Thoracic aorta (tissue), 2 donors: ENCODE results near the gene SLC6A9. TPM values are rescaled to one million over a fixed set of nuclear protein-coding genes. Genes with fewer than 3 reads are reported as not detected.

Source experiments
- ATAC-seq: fragments of 150-250 bp; one replicate; pipeline ENCODE4 v1.8.0; 2017; ENCODE audit warnings: low read depth; ENCODE audit not compliant: insufficient number of reproducible peaks, low FRiP score
- DNase-seq: peaks from one replicate; pipeline ENCODE4 v3.0.0-alpha.2; 2020; ENCODE audit warnings: low spot score
- H3K27ac ChIP-seq, 2 donors: fragments of 200-600 bp; sonication (generic); 1 replicate in 1 of 2; 2 replicates in 1 of 2; pipeline ENCODE4 v1.5.1; 2016; ENCODE audit warnings: mild to moderate bottlenecking in 2 of 2, moderate library complexity in 2 of 2
- H3K27me3 ChIP-seq: fragments of 200-600 bp; sonication (generic); replicated peaks from 2 replicates; pipeline ENCODE4 v1.6.0; 2016; ENCODE audit warnings: mild to moderate bottlenecking; ENCODE audit not compliant: insufficient read depth
- H3K36me3 ChIP-seq: fragments of 200-600 bp; sonication (generic); one replicate; pipeline ENCODE4 v1.5.1; 2016
- H3K4me1 ChIP-seq, 2 donors: fragments of 200-600 bp; sonication (generic); 1 replicate in 1 of 2; 2 replicates in 1 of 2; pipeline versions ENCODE4 v1.5.1 to v1.6.0; 2016; ENCODE audit warnings: low read depth in 2 of 2, mild to moderate bottlenecking in 1 of 2; ENCODE audit not compliant: control insufficient read depth in 1 of 2
- H3K4me3 ChIP-seq: fragments of 200-600 bp; sonication (generic); 2 replicates; pipeline ENCODE4 v1.5.1; 2016; ENCODE audit warnings: mild to moderate bottlenecking
- H3K9me3 ChIP-seq: fragments of 200-600 bp; sonication (generic); 2 replicates; pipeline ENCODE4 v1.5.1; 2016
- total RNA-seq, 2 donors: library from RNA; depleted of rRNA; stranded (reverse); fragments of >200 nt; gene quantifications; one replicate each; pipeline versions ENCODE4 v1.1.0 to v1.2.3, GENCODE V29; 2016
- TF ChIP-seq, protein P1 (sequence below): fragments of 200-600 bp; sonication (generic); IDR thresholded peaks from one replicate; pipeline ENCODE4 v1.5.1; 2019; ENCODE audit warnings: antibody characterized with exemption

SLC6A9 gene
- total RNA-seq, 2 donors from 2014 or later = 15.0 to 26.8 TPM

DNA sequence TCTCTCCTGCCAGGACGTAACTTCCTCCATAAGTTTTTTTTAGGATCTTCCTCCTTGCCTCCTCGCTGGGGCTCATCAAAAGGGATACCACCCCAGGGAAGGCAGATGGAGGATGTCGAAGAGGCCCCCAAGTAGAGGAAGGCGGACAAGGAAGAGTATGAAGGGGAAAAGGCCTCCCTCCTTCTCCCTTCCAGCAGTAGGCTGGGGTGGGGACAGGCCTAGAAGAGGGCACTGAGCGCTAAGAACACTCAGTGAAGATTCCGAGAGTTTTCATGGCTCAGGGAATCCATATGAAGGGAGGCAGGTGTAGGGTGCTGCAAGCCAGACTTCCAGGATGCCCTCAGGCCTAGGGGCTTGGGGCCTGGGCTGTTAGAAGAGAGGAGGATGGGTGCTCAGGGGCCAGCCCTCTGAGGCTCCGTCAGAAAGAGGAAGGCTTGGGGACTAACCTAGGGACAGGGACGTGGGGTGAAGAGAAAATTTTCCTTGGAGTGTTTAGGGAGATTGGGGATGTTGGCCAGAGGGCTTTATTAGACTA, 1.8 kb upstream of the SLC6A9 start:
- TF ChIP-seq, protein P1, sequence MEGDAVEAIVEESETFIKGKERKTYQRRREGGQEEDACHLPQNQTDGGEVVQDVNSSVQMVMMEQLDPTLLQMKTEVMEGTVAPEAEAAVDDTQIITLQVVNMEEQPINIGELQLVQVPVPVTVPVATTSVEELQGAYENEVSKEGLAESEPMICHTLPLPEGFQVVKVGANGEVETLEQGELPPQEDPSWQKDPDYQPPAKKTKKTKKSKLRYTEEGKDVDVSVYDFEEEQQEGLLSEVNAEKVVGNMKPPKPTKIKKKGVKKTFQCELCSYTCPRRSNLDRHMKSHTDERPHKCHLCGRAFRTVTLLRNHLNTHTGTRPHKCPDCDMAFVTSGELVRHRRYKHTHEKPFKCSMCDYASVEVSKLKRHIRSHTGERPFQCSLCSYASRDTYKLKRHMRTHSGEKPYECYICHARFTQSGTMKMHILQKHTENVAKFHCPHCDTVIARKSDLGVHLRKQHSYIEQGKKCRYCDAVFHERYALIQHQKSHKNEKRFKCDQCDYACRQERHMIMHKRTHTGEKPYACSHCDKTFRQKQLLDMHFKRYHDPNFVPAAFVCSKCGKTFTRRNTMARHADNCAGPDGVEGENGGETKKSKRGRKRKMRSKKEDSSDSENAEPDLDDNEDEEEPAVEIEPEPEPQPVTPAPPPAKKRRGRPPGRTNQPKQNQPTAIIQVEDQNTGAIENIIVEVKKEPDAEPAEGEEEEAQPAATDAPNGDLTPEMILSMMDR = no peak
- Histone ChIP-seq H3K4me1 (peaks cover 25 to 45% of the 10 kb centered on the region in 2 donors), H3K27me3 (no peaks in the 10 kb centered on the region), H3K36me3 (no peaks in the 10 kb centered on the region), H3K27ac (no peak overlapping the region), H3K4me3 (no peak overlapping the region), H3K9me3 (no peaks in the 10 kb centered on the region)
- ATAC-seq = no peak
- no peak for DNase-seq

DNA sequence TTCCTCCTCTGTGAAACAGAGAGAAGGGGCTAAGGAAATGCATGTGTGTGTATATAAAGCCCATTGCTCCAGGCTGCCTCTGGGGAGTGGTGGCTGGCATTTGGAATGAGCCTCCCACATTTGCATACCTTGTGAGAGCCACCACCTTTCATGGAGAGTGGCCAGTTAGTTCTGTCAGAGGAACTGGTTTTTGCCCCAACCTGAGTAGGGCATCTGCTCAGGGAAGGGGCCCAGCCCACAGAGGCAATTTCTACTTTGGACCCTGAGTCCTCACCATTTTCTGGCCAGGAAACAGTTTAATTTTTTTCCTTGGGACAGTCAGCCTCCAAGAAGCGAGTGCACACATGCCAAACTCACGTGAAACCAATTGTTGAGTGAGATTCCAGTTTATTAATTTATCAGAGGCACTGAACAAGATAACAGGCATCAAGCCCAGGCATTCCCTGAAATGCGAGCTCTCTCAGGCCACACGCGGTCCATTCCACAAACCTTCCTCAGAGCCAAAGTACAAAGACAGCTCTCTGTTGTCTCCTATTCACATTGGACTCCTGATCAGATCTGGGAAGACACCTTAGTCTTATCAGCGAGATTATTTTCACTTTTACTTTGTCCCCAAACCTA, 1.0 kb upstream of the SLC6A9 start:
- Histone ChIP-seq H3K4me3 (no peak overlapping the region), H3K27ac (peak overlapping the region; percentile 66 to 80), H3K36me3 (no peaks in the 10 kb centered on the region), H3K4me1 (peaks cover 25 to 45% of the 10 kb centered on the region in 2 donors), H3K27me3 (no peaks in the 10 kb centered on the region), H3K9me3 (no peaks in the 10 kb centered on the region)
- ATAC-seq (no peak), DNase-seq (no peak)
- TF ChIP-seq, protein P1 = no peak

DNA sequence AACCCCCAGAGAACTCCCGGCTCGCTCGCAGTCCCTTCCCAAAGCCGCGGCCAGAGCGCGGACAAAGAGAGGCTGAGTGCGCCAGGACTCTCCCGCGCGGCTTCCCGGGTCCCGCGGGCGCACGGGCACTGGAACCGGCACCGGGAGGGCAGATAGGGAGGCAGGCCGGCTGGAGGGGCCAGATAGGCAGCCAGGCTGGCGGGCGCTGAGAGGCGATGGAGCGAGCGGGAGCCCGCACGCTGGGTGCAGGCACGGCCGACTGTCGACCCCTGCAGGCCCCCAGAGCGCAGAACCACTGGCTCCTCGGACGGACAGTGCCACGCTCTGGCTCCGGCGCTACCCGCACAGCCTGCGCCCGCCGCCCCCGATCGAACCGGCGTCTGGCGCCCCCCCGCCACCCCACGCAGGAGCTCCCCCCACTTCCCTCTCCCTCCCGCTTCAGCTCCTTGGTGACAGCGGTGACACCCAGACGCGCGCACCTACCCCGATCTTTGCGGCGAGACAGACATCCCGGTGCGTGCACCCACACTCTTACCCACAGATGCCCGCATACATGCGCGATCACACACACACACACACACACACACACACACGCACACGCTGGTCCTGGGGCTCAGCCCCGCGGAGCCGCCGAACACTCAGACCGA, 534 bp downstream of the SLC6A9 start:
- TF ChIP-seq, protein P1 = peak; percentile 24

DNA sequence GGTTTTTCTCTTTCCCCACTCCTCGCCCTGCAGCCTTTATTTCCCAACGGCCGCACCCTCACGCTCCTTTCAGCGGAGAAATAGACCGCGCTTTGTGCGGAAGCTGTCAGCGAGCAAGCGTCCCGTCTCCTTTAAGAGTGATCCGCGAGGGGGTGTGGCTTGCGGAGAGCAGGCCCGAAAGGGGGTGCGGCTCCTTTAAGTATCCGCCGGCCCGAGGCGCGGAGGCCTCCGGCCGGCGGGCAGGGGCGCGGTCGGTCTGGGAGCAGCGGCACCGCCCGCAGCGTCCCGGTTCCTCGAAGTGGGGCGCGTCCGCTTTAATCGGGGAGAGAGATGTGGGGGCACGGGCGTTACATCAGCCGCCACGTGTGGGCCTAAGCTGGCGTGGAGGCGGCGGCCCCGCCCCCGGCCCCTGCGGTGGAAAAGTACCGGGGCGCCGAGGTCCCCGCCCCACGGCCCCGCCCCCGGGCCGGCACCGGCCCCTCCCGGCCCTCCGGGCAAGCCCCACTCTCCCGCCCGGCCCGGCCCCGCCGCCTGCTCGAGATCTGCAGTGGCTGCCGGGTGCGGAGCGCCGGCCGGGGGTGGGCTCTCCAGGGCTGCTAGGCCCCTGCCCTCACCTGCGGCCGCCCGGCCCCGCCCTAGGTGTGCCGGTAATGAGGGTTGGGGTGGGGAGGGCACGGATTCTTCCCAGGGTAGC, 1.2 kb downstream of the SLC6A9 start:
- Histone ChIP-seq H3K27me3 (no peaks in the 10 kb centered on the region), H3K36me3 (no peaks in the 10 kb centered on the region), H3K4me1 (peaks cover 12 to 24% of the 10 kb centered on the region in 2 donors), H3K4me3 (peak overlapping the region; percentile 98), H3K27ac (peak overlapping the region; percentile 80 to 82), H3K9me3 (no peaks in the 10 kb centered on the region)
- DNase-seq (peak; percentile 83), ATAC-seq (peak; percentile 76)
- TF ChIP-seq, protein P1 = no peak

More for the DNA sequence above, 534 bp downstream of the SLC6A9 start:
- Histone ChIP-seq H3K27me3 (no peaks in the 10 kb centered on the region), H3K4me1 (peaks cover 19 to 30% of the 10 kb centered on the region in 2 donors), H3K4me3 (peak overlapping the region; percentile 98), H3K36me3 (no peaks in the 10 kb centered on the region), H3K27ac (peak overlapping the region; percentile 80 to 82), H3K9me3 (no peaks in the 10 kb centered on the region)
- DNase-seq (no peak), ATAC-seq (peak; percentile 6)
